HEK293T (cell line): ENCODE results near the gene YBX1.
"Not testable (repeated sequence)": the region's sequence is repeated elsewhere in the genome, so short reads cannot be mapped to it uniquely, and the experiment has no call there.

Source experiments
- CTCF ChIA-PET: fragments of 350-600 bp; formaldehyde crosslinking; extraction: SDS; loops from one replicate; lab custom pipeline; 2021; ENCODE audit warnings: antibody characterized with exemption, inconsistent platforms; lab: Yijun Ruan, JAX
- POLR2A ChIA-PET: fragments of 350-600 bp; formaldehyde crosslinking; extraction: SDS; loops from one replicate; lab custom pipeline; 2020; ENCODE audit warnings: antibody characterized with exemption, inconsistent platforms; lab: Yijun Ruan, JAX
- DNase-seq: peaks from one replicate; pipeline ENCODE4 v3.0.0; 2012; ENCODE audit warnings: mixed read lengths; ENCODE audit errors: extremely low spot score
- ARNT ChIP-seq: fragments of 450-650 bp; IDR thresholded peaks from 2 replicates; pipeline ENCODE4 v1.6.1; 2017; ENCODE audit warnings: mild to moderate bottlenecking
- BHLHE40 ChIP-seq: fragments of 450-650 bp; IDR thresholded peaks from 2 replicates; pipeline ENCODE4 v1.6.1; 2016; ENCODE audit warnings: mild to moderate bottlenecking, moderate library complexity, borderline replicate concordance
- CTBP1 ChIP-seq: fragments of 450-650 bp; IDR thresholded peaks from 2 replicates; pipeline ENCODE4 v1.6.1; 2016; ENCODE audit warnings: borderline replicate concordance
- ELF4 ChIP-seq: fragments of 450-650 bp; IDR thresholded peaks from 2 replicates; pipeline ENCODE4 v1.6.1; 2017; ENCODE audit warnings: antibody characterized with exemption
- FOXA1 ChIP-seq: fragments of 450-650 bp; IDR thresholded peaks from 2 replicates; pipeline ENCODE4 v1.6.1; 2016; ENCODE audit warnings: mild to moderate bottlenecking
- FOXK2 ChIP-seq: fragments of 450-650 bp; IDR thresholded peaks from 2 replicates; pipeline ENCODE4 v1.6.1; 2016; ENCODE audit warnings: mild to moderate bottlenecking
- FOXM1 ChIP-seq: fragments of 450-650 bp; IDR thresholded peaks from 2 replicates; pipeline ENCODE4 v1.6.1; 2017; ENCODE audit warnings: mild to moderate bottlenecking, borderline replicate concordance
- HDGF ChIP-seq: fragments of 450-650 bp; IDR thresholded peaks from 2 replicates; pipeline ENCODE4 v1.6.1; 2017; ENCODE audit warnings: antibody characterized with exemption, borderline replicate concordance
- L3MBTL2 ChIP-seq: fragments of 450-650 bp; conservative IDR thresholded peaks from 2 replicates; pipeline ENCODE4 v1.6.1; 2016; ENCODE audit warnings: mild to moderate bottlenecking
- LEF1 ChIP-seq: fragments of 450-650 bp; IDR thresholded peaks from 2 replicates; pipeline ENCODE4 v1.6.1; 2017; ENCODE audit warnings: mild to moderate bottlenecking, borderline replicate concordance
- NFRKB ChIP-seq: fragments of 450-650 bp; IDR thresholded peaks from 2 replicates; pipeline ENCODE4 v1.6.1; 2016; ENCODE audit warnings: mild to moderate bottlenecking, moderate library complexity
- SP1 ChIP-seq: fragments of 450-650 bp; IDR thresholded peaks from 2 replicates; pipeline ENCODE4 v1.6.1; 2017
- SUZ12 ChIP-seq: fragments of 450-650 bp; IDR thresholded peaks from 2 replicates; pipeline ENCODE4 v1.6.1; 2016; ENCODE audit warnings: mild to moderate bottlenecking
- TARDBP ChIP-seq: fragments of 450-650 bp; IDR thresholded peaks from 2 replicates; pipeline ENCODE4 v1.6.1; 2016
- ZNF384 ChIP-seq: fragments of 450-650 bp; IDR thresholded peaks from 2 replicates; pipeline ENCODE4 v1.6.1; 2016
- TF ChIP-seq, protein P1 (sequence below): fragments of 450-650 bp; IDR thresholded peaks from 2 replicates; pipeline ENCODE4 v1.6.1; 2016

Gene YBX1

DNA sequence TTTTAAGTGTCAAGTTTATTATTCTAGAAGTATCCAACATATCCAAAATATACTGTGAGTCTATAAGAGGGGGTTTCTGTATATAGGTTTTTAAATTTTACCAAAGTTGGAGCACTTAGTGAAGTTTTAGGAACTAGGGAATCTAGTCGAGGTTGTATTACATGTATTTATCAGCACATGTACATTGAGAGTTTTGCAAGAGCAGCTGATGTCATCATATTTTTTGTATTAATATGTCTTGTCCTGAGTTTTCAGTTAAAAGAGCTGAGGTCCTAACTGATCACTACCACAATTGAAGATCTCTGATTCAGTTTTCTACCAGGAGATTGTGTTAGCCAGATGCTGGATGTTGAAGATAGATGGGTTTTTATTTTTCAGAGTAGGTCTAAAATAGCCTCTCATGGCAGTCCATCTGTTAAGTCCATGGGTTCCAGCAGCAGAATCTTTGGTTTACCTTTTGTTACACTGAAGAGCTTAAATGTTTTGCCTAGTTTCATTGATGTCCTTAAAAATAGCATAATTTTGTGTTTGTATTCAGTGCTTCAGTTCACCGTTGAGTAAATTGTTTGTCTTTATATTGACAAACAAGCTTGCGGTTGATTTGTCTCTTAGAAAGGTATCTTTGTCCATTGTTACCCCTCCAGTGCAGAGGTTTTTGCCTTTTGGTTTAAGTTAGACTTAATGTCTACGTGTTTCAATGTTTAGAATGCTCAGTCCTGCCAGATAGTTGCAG is 16.0 kb downstream of the YBX1 start:
- CTCF ChIA-PET: no interaction called here
- POLR2A ChIA-PET: interaction anchor here (0.8 to 0.9 kb wide), 2 partner anchors 40 to 68 kb away, joined by 3 read pairs; partner anchors contain the start of genes C1orf50, P3H1 and PPIH
- DNase-seq: no peak
- TF ChIP-seq FOXA1 (no peak), SP1 (no peak), ZNF384 (no peak), ELF4 (no peak)
- TF ChIP-seq, protein P1, sequence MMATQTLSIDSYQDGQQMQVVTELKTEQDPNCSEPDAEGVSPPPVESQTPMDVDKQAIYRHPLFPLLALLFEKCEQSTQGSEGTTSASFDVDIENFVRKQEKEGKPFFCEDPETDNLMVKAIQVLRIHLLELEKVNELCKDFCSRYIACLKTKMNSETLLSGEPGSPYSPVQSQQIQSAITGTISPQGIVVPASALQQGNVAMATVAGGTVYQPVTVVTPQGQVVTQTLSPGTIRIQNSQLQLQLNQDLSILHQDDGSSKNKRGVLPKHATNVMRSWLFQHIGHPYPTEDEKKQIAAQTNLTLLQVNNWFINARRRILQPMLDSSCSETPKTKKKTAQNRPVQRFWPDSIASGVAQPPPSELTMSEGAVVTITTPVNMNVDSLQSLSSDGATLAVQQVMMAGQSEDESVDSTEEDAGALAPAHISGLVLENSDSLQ: no peak

- TF ChIP-seq ZNF384 (no peak), NFRKB (no peak)
- DNase-seq: no peak
- CTCF ChIA-PET: no interaction called here
- POLR2A ChIA-PET: no interaction called here
Observed at GRCh38 chr1:42700006-42700405, 17.8 kb downstream of the YBX1 start.

DNA sequence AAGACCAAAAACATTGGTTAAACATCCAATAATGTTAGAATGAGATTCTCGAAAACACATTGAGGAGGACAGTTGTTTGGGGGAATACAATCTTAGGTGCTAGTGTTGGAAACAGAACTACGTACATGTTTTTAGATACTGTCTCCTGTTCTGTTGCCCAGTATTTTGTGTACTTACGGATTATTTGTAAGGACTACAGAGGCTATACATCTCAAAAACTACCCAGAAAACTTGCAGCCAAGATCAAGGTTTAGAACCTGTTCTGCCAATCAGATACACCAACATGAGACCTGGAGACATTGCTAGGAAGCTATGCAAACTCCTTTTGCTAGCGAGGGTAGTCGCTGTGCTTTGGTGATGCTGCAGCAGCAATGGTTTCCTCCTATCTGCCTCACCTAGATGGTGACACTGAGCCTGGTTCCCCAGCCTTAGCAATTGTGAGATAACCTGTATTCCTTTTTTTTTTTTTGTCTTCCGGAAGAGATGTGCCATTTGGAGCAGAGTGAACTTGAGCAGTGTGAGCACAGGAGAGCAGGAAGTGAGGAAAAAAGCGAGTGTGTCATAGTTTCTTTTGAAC is 21.8 kb downstream of the YBX1 start:
- ChIA-PET POLR2A (no interaction called here), CTCF (no interaction called here)
- TF ChIP-seq HDGF (no peak), FOXK2 (no peak), TARDBP (no peak), L3MBTL2 (no peak), SP1 (no peak), NFRKB (no peak), ARNT (no peak), ELF4 (no peak), CTBP1 (no peak), ZNF384 (no peak), SUZ12 (no peak), FOXM1 (no peak), FOXA1 (no peak), LEF1 (no peak)
- TF ChIP-seq, protein P1: no peak
- DNase-seq: no peak

DNA sequence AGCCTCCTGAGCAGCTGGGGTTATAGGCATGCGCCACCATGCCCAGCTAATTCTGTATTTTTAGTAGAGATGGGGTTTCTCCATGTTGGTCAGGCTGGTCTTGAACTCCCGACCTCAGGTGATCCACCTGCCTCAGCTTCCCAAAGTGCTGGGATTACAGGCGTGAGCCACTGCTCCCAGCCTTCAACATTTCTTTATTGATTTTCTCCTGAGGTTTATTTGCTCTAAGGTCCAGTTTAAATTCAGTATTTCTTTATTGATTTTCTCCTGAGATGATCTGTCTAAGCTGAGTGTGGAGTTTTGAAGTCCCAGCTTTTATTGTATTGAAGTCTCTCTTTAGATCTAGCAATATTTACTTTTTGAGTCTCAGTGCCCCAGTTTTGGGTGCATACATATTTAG is 30.6 kb downstream of the YBX1 start:
- POLR2A ChIA-PET, CTCF ChIA-PET: not testable (repeated sequence)

DNA sequence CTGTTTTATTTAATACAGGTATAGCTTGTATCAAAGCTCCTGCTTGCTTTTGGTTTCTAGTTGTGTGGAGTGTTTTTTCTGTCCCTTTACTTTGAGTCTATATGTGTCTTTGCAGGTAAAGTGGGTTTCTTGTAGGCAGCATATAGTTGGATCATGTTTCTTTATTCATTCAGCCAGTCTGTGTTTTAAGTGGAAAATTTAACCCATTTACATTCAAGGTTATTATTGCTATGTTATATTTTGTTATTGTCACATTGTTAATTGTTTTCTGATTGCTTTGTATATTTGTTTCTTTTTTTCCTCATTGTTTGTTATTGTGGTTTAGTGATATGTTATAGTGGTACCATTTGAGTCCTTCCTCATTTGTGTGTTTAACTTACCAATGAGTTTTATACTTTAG is 31.1 kb downstream of the YBX1 start:
- ChIA-PET POLR2A (no interaction called here), CTCF (no interaction called here)
- no peak for TF ChIP-seq FOXM1
- no peak for TF ChIP-seq HDGF
- TF ChIP-seq ARNT: no peak
- TF ChIP-seq CTBP1: no peak
- TF ChIP-seq SUZ12: no peak
- TF ChIP-seq BHLHE40: no peak
- TF ChIP-seq LEF1: no peak
- TF ChIP-seq L3MBTL2: no peak
- no peak for TF ChIP-seq FOXK2
- TF ChIP-seq NFRKB: no peak
- no peak for DNase-seq

More for the DNA sequence above, 30.6 kb downstream of the YBX1 start:
- not testable (repeated sequence) for DNase-seq

GRCh38 chr1:42714441-42714840 is 32.2 kb downstream of the YBX1 start:
- DNase-seq, CTCF ChIA-PET, POLR2A ChIA-PET: not testable (repeated sequence)

GRCh38 chr1:42720868-42721267 is 38.6 kb downstream of the YBX1 start:
- CTCF ChIA-PET: interaction anchor here (0.6 kb wide), 1 partner anchor 34 kb away, joined by 3 read pairs; no protein-coding TSS in a partner anchor
- no peak for DNase-seq
- no peak for TF ChIP-seq FOXM1
- TF ChIP-seq ARNT: no peak
- no peak for TF ChIP-seq HDGF
- TF ChIP-seq NFRKB: no peak
- no peak for TF ChIP-seq SP1
- TF ChIP-seq ZNF384: no peak
- TF ChIP-seq FOXK2: no peak
- TF ChIP-seq SUZ12: no peak
- no peak for TF ChIP-seq ELF4
- no peak for TF ChIP-seq L3MBTL2
- no peak for TF ChIP-seq FOXA1
- no peak for TF ChIP-seq TARDBP
- TF ChIP-seq, protein P1: no peak
- TF ChIP-seq CTBP1: no peak
- TF ChIP-seq LEF1: no peak
- no peak for TF ChIP-seq BHLHE40
- POLR2A ChIA-PET: no interaction called here
